ENCODE results near the gene MAML2.

GRCh38 chr11:96063886-96064285 is 279.1 kb downstream of the MAML2 start:
- TF ChIP-seq EP300 (IDR thresholded peaks at IDR 0.05) (no peak), CTCF (IDR thresholded peaks at IDR 0.05) (no peak), POLR2AphosphoS5 (IDR thresholded peaks at IDR 0.05) (no peak), POLR2A (IDR thresholded peaks at IDR 0.05) (no peak)

Data from stomach (tissue), 4 donors.